Left colon (tissue), 2 donors: ENCODE measurements around the gene QSOX2. TPM values are rescaled to one million over a fixed set of nuclear protein-coding genes. Genes with fewer than 3 reads are reported as not detected.

Experiments used
- ATAC-seq: fragments of 200-7000 bp; cut with Tn5 transposase; one replicate; pipeline ENCODE4 v1.9.1; 2020; ENCODE audit warnings: mild to moderate bottlenecking, moderate library complexity
- DNase-seq, 2 donors: peaks; one replicate each; pipeline ENCODE4 v3.0.0-alpha.2; 2020
- intact Hi-C, 2 donors: fragments of 100-400 bp; cut with DNase I in 1 of 2; cut with micrococcal nuclease in 1 of 2; formaldehyde crosslinking; loops; one replicate each; pipeline versions ENCODE4 v1.11.2 to v1.14.0; 2022; cut with DNase I, micrococcal nuclease
- long read RNA-seq: library from polyadenylated mRNA; unstranded; transcript quantifications from one replicate; pipeline ENCODE4 v2.0.0, GENCODE V29; 2021
- total RNA-seq, 2 donors: library from RNA; stranded (reverse); fragmentation: NEBNext Ultra II Directional; extraction: Animal tissue kit (Norgen Biotek cat#: 25700); gene quantifications; one replicate each; pipeline ENCODE4 v1.2.1, GENCODE V29; 2021
- donor health status: DM: no; HTN: no; CAD: no.
- donor health status: DM: yes; HTN: yes; CAD: no.

QSOX2 gene, protein sequence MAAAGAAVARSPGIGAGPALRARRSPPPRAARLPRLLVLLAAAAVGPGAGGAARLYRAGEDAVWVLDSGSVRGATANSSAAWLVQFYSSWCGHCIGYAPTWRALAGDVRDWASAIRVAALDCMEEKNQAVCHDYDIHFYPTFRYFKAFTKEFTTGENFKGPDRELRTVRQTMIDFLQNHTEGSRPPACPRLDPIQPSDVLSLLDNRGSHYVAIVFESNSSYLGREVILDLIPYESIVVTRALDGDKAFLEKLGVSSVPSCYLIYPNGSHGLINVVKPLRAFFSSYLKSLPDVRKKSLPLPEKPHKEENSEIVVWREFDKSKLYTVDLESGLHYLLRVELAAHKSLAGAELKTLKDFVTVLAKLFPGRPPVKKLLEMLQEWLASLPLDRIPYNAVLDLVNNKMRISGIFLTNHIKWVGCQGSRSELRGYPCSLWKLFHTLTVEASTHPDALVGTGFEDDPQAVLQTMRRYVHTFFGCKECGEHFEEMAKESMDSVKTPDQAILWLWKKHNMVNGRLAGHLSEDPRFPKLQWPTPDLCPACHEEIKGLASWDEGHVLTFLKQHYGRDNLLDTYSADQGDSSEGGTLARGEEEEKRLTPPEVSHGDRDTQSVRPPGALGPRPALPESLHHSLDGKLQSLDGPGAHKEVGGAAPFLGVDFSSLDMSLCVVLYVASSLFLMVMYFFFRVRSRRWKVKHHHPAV
- total RNA-seq = 1 to 10 TPM; 6.1 to 7.4 TPM
- long read RNA-seq, partial matches to known transcripts = 0 of 3 reads
- long read RNA-seq, other reads (novel, unspliced or antisense) = 3 of 3 reads

DNA sequence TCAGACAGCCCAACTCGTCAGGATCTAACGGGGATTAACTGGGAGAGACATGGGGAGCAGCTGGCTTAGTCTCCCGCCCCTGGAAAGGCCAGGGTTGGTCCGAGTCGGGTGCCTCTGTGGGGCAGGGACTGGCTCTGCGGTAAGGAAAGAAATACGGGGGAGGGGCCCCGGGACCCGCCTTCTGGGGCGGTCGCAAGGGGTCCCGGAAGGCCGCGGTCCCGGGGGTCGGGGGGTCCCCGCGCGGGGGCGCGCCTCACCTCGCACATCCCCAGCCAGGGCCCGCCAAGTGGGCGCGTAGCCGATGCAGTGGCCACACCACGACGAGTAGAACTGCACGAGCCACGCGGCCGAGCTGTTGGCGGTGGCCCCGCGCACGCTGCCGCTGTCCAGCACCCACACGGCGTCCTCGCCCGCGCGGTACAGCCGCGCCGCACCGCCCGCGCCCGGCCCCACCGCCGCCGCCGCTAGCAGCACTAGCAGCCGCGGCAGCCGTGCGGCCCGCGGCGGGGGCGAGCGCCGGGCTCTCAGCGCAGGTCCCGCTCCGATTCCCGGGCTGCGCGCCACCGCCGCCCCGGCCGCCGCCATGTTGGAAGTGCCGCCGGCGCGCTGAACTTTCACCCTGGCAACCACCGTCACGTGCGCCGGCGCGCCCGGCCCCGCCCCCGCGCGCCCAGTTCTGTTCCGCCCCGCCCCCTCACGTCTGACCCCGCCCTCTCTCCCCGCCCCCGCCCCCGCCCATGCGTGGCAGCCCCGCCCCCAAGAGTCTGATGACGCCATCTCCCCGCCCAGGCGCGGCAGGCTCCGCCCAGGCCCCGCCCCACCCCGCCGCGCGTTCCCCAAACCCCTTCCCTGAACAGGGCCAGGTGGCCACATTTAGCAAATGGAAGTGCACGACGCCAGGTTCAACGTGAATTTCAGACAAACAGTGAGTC lies at the start of gene QSOX2:
QSOX2 (minus strand) TSS at position 594 of the 932 bp plus-strand sequence; CDS start at position 585, 9 bp downstream.
- peak; percentile 90 for ATAC-seq
- intact Hi-C loops = no loop called here
- peak; percentile 64 to 88 for DNase-seq

DNA sequence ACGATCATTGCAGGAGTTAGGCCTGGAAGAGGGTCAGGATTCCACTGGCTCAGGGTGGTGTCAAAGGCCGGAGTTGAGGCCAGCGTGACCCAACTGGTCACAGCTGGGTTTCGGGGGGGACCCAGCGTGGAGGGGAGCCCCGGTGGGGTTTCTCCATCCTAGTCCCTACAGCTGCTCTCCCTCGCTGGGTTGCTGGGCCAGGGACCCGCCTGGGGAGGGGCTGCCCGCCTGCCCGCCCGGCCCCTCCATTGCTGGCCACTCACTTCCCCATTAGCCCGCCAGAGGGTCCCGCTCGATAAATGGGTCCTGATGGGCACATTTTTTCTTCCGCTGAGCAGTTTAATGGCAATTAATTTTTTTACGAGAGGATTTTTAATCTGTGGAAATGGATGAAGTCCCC lies 49.4 kb upstream of the QSOX2 start:
- intact Hi-C loops = no loop called here
- ATAC-seq (no peak), DNase-seq (no peak)

DNA sequence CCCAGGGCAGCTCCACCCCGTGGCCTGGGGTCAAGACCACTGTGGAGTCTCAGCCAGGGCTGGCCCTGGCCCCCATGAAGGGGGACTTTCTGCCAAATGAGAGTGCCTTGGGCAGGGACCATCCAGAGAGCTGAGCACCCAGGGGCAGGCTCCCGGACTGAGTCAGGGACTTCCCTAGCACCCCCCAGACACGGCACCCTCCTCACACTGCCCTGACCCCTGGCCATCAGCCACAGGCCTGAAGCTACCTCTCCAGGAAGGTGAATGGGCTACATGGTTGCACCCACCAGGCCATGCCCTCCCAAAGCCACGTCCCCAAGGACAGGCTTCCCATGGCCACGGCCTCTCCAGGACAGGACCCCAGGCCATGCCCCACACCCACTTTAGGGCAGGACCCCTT lies 48.8 kb upstream of the QSOX2 start:
- ATAC-seq (no peak), DNase-seq (no peak)
- intact Hi-C loops = no loop called here

DNA sequence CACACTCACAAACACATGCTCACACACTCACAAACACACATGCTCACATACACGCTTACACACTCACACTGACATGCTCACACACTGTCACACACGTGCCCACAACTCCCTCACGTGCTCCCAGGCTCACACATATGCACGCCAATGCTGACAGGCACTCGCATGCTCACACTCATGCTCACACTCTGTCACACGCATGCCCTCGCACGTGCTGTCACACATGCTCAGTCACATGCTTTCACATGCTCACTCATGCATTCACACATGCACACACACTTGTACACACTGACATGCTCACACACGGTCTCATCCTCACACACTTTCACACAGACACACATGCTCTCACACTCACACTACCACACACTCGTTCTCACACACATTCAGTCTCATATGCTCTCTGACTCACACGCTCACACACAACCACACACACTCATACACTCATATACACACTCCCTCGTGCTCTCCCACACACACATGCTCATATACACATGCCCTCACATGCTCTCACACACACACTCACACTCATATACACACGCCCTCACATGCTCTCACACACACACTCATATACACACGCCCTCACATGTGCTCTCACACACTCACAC lies 48.0 kb upstream of the QSOX2 start:
- DNase-seq (no peak), ATAC-seq (no peak)
- intact Hi-C loops = no loop called here

DNA sequence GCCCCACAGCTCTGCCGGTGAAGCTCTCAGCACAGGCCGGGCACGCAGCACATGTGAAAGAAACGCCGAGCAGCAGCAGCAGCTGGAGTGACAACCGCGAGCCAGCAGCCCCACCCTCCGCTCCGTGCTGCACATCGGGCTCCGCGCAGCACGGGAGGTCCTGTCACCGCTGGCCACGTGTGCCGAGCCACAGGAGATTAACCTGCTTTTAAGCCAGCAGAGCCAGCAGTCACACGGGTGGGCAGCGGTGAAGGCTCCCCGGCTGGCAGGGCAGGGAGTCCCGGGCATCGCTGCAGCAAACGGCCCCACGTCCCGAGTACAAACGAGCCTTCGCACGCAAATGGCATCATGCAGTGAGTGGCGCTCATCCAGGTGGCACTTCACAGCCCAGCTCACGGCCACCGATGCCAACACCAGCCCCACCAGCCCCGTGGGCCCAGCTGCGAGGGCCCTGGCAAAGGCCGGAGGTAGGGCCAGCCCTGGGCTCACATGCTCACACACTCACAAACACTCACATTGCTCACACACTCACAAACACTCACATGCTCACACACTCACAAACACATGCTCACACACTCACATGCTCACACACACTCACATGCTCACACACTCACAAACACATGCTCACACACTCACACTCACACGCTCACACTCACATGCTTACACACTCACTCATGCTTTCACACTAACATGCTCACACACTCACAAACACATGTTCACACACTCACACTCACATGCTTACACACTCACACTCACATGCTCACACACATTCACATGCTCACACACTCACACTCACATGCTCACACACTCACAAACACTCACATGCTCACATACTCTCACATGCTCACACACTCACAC lies 47.2 kb upstream of the QSOX2 start:
- intact Hi-C loops = no loop called here
- ATAC-seq (no peak), DNase-seq (no peak)

DNA sequence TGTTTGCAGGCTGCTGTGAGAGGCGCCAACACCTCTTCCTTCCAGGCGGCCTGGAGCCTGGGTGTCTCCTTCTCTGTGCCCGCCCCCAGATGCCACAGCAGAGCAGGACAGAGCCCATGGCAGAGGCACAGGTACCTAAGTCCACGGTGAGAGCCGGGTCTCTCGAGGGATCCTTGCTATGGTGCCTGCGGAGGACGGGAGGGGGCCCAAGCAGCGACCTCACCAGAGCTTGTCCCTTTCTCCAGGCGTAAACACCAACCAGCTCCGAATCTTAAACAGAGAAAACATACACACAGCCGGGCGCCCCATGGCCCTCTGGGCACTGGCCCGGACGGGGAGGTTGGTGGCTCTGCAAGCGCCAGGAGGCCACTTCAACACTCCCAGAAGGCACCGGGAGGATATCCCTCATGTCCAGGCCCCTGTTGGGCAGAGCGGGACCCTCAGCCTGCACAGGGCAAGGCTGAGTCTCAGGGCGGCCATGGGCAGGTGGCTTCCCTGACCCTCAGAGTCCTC lies 46.5 kb upstream of the QSOX2 start:
- no peak for ATAC-seq
- no peak for DNase-seq
- intact Hi-C loops = no loop called here

DNA sequence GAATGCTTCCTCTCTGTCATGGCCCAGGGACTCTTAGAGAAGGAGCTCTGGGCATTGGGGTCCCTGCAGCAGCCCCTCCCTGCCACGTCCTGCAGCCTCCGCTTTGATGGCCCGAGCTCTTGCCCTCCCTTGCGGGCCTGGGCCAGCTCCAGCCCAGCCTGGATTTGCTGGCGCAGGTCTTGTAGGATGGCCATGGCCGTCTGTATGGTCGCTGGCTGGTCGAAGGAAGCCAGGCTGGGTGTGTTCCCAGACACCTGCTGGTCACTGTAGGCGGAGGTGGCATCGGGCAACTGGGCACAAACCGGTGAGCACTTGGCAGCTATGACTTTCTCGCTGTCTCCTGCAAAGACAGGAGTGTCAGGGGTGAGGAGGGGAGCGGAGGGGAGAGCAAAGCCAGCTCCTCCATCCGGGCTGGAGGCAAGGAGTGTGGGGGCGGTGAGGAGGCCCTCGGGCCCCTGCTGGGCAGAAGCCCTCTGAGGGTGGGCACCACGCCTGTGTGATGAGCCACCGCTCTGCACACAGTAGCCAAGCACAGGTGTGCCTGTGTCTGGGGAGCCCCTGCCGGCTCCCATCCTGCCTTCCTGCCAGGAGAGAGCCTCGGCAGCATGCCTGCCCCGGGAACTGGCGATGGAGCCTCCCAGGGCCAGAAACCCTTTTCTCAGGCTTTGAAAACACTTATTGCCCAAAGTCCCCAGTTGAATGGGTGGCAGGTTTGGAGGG lies 45.9 kb upstream of the QSOX2 start:
- intact Hi-C loops = no loop called here
- DNase-seq (no peak), ATAC-seq (no peak)

DNA sequence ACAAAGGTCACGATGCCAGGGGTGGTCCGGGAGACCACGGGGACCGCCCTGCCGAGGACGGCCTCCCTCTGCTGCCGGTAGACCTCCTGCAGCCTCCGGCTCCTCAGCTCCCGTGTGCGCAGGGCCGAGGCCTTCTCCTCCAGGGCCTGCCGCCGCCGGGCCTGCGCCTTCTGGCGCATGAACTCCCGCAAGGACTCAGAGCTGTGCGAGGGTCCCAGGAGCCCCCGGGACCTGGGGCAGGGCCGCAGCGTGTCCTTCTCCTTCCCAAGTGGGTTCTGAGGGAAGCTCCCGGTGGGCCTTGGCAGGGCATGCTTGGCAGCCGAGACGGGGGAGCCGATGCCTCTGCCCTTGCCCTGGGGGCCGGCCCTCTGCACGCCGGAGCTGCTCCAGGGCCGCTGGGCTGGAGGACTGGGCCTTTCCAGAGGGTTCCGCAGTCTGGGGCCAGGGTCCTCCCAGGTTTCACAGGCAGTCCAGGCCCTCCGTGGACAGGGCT lies 44.9 kb upstream of the QSOX2 start:
- intact Hi-C loops = no loop called here
- no peak for ATAC-seq
- no peak for DNase-seq

DNA sequence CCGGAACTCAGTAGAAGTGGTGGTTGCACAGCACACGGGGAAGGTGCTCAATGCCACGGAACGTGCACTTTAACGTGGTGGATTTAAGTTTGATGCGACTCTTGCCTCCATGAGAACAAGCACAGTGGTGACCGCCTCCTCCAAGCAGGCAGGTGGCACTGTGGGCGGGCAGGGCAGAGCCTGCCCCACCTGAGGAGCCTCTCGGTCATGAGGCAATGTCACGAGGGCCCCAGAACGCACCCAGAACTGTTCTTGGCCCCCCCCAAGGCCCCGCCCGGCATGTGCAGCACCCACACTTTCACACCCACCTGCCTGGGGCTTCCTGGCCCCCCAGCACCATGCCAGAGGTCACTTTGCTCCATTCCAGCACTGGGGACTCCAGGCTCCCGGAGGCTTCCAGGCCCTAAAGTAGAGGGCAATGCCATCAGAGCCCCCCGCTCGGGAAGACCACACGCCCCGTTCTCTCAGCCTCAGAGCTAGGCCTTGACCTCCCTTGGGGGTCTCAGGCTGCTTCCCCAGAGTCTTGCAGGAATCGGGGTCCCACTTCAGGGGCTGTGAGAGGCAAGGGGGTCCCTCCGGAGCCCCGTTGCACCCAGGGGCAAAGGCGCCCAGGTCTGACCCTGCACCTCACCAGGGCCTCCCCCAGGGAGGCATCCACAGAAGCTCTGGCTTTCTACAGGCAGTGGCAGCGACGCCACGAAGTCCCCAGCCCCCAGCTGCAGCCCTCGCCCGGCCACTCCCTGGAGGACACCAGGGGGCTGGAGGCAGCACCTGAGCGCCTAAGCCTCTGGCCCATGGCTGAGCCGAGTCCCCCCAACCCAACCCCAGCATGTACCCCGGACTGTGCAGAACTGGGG lies 44.3 kb upstream of the QSOX2 start:
- peak; percentile 40 for ATAC-seq
- DNase-seq = no peak
- intact Hi-C loops = no loop called here

DNA sequence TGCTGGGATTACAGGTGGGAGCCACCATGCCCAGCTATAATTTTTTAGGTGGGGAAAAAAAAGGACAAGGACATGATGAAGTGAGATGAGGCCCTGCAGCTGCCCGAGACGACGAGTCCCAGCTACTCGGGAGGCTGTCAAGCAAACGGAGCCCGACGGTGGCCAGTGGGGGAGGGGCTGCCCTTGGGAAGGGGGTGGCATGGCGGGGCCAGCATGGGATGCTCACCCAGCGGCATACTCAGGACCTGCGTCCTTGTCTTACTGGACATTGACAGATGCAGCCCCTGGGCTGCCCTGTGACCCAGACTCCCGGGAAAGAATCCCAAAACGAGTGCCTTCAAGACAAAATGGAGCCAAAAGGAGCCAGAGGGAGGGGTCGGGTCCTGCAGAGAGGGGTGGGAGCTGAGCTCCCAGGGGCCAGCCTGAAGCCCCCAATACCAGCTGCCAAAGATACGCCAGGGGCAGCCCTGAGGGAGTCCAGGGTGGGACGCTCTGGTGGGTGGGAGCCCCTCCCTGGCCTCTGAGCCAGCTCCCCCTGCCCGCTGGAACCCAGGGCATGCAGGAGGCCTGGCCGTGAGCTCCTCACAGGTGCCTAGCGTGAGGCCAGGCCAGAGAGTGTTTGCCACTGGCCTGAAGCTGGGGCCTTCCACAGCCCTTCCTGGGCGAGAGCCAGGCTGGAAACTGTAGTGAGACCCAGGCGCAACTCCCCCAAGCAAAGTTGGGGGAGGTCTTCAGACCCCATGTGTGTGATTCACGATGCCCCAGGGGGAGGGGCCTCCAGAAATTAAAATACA lies 42.5 kb upstream of the QSOX2 start:
- DNase-seq (no peak), ATAC-seq (no peak)
- intact Hi-C loops = no loop called here

DNA sequence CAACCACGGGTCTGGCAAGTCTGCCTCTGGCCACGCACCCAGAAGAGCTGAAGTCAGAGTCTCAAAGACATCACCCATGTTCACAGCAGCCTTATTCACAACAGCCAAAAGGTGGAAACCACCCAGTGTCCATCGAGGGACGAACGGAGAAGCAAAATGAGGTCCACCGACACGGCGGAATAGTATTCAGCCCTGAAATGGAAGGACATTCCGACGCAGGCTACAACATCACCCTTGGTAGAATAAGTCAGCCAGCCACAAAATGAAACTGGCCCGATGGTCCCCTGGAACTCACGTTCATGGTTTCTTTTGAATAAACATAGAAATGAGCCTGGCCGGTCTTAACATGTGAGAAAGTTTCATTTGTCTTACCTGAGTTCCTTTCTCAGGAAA lies 41.4 kb upstream of the QSOX2 start:
- ATAC-seq = no peak
- intact Hi-C loops = no loop called here

DNA sequence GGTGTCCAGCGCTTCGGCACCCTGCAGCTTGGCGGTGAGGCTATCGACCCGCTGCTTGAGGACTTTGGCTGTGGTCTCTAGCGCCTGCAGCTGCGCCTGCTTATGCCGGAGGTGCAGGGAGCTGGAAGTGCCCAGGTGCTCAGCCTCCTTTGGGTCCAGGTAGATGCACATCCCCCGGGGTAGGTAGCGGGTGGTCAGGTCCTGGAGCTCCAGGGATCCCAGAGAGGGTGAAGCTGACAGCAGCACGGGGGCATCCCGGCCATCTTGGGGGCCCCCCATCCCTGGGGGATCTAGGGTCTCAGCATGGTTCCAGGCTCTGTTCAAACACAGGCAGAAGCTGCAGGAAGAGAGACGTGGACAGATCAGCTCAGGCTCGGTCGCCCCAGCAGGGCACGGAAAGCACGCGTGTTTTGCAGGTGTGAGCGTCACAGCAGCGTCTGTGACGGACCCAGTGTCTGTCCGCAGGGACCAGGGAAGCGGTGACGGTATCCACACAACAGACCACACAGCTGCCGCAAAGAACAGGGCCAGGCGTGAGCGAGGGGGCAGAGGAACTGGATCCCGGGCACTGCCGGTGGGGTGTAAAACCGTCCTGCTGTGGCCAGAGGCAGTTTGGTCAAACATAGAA lies 40.9 kb upstream of the QSOX2 start:
- DNase-seq (no peak), ATAC-seq (no peak)
- intact Hi-C loops = no loop called here

More for the DNA sequence above, 41.4 kb upstream of the QSOX2 start:
- no peak for DNase-seq

DNA sequence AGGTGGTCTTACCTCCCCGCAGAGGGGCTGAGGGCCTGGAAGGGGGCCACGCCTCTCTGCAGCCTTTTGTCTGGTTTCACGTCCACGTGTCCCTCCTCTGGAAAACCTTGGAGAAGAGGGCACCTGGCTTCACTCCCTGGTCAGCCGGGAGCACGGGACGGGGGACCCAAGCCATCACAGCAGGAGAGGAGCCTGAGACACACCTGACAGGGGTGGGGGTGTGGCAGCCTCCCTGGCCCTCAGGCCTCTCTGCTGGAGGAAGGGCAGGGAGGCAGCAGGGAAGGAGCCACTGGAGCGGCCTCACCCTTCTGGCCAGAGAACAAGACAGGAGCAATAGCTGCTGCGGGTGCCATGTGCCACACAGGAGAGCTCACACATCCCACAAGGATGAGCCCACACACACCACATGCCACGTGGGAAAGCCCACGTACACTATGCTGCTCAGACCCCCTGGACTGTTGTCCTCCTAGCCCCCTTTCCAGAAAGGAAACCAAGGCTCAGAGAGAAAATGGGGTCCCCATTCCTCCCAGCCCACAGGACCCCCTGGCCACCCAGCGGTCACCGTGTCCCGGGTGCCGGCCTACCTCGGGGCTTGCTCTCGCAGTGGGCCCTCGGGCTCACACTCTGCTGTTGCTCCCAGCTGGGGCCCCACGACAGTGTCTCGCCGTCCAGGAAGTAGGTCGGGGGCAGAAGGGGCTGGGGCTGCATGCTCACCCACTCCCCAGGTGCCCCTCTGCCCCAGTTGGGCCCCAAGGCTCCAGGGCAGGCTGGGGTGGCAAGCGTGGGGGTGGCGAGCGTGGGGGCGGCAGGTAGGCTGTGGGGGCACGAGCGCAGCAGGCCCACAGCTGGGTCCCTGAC lies 40.1 kb upstream of the QSOX2 start:
- ATAC-seq (no peak), DNase-seq (no peak)
- intact Hi-C loops = no loop called here

DNA sequence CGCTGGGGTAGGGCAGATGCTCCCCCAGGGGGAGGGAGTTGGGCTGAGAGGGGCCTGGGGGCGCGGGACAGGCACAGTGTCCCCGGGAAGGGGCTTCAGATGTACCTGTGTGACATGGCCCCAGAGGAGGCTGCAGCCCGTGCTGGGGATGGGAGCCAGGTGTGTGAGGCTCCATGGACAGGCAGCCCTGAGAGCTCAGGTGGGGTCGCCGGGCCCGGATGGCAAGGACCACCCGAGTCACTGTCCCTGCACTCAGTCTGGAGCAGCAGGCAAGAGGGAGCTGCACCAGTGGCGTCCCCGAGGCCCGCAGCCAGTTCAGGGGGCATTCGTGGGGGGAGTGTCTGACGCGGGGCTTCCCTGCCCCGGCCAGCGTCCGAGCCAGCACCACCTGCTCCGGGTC lies 39.3 kb upstream of the QSOX2 start:
- intact Hi-C loops = no loop called here
- ATAC-seq = no peak
- DNase-seq = no peak
